Liver (tissue), 3 donors: Measurements from ENCODE around the gene TEX55.

Experiments used
- EGR1 ChIP-seq, 2 donors: IDR thresholded peaks; 2 replicates each; pipeline ENCODE4 v1.6.1; 2016 to 2018; ENCODE audit warnings: antibody characterized with exemption in 2 of 2, low read depth in 2 of 2
- GABPA ChIP-seq, 2 donors: IDR thresholded peaks in 1 of 2; conservative IDR thresholded peaks in 1 of 2; 2 replicates each; pipeline ENCODE4 v1.6.1; 2016; ENCODE audit warnings: antibody characterized with exemption in 2 of 2, mild to moderate bottlenecking in 1 of 2, moderate library complexity in 1 of 2
- HNF4A ChIP-seq, 2 donors: conservative IDR thresholded peaks; 2 replicates each; pipeline ENCODE4 v1.6.1; 2016; ENCODE audit warnings: antibody characterized with exemption in 2 of 2, mild to moderate bottlenecking in 2 of 2
- JUND ChIP-seq, 2 donors: IDR thresholded peaks; 2 replicates each; pipeline ENCODE4 v1.6.1; 2016; ENCODE audit warnings: antibody characterized with exemption in 2 of 2
- MAX ChIP-seq: IDR thresholded peaks from 2 replicates; pipeline ENCODE4 v1.6.1; 2016; ENCODE audit warnings: antibody characterized with exemption
- NR2F2 ChIP-seq: IDR thresholded peaks from 2 replicates; pipeline ENCODE4 v1.6.1; 2016; ENCODE audit warnings: antibody characterized with exemption
- RAD21 ChIP-seq, 2 donors: IDR thresholded peaks; 2 replicates each; pipeline ENCODE4 v1.6.1; 2016; ENCODE audit warnings: antibody characterized with exemption in 2 of 2, mild to moderate bottlenecking in 2 of 2
- RXRA ChIP-seq, 2 donors: IDR thresholded peaks; 2 replicates each; pipeline ENCODE4 v1.6.1; 2017 to 2018; ENCODE audit warnings: antibody characterized with exemption in 2 of 2, mild to moderate bottlenecking in 1 of 2
- TAF1 ChIP-seq: conservative IDR thresholded peaks from 2 replicates; pipeline ENCODE4 v1.6.1; 2016; ENCODE audit warnings: antibody characterized with exemption, mild to moderate bottlenecking
- YY1 ChIP-seq: IDR thresholded peaks from 2 replicates; pipeline ENCODE4 v1.6.1; 2016; ENCODE audit warnings: antibody characterized with exemption, mild to moderate bottlenecking
- TF ChIP-seq, protein P1 (sequence below): fragments of 150-350 bp; IDR thresholded peaks from 2 replicates; pipeline ENCODE4 v1.5.1; 2017; ENCODE audit warnings: improper control_type of control experiment, low read depth, low read length; ENCODE audit not compliant: missing input control
- TF ChIP-seq, protein P2 (sequence below): IDR thresholded peaks from 2 replicates; pipeline ENCODE4 v1.6.1; 2016; ENCODE audit warnings: antibody characterized with exemption, mild to moderate bottlenecking
- TF ChIP-seq, protein P3 (sequence below): IDR thresholded peaks from 2 replicates; pipeline ENCODE4 v1.6.1; 2016; ENCODE audit warnings: antibody characterized with exemption
- TF ChIP-seq, protein P4 (sequence below): IDR thresholded peaks from 2 replicates; pipeline ENCODE4 v1.6.1; 2016; ENCODE audit warnings: antibody characterized with exemption
- donor health status: healthy.
- donor health status: healthy.

- TF ChIP-seq, protein P1, sequence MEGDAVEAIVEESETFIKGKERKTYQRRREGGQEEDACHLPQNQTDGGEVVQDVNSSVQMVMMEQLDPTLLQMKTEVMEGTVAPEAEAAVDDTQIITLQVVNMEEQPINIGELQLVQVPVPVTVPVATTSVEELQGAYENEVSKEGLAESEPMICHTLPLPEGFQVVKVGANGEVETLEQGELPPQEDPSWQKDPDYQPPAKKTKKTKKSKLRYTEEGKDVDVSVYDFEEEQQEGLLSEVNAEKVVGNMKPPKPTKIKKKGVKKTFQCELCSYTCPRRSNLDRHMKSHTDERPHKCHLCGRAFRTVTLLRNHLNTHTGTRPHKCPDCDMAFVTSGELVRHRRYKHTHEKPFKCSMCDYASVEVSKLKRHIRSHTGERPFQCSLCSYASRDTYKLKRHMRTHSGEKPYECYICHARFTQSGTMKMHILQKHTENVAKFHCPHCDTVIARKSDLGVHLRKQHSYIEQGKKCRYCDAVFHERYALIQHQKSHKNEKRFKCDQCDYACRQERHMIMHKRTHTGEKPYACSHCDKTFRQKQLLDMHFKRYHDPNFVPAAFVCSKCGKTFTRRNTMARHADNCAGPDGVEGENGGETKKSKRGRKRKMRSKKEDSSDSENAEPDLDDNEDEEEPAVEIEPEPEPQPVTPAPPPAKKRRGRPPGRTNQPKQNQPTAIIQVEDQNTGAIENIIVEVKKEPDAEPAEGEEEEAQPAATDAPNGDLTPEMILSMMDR: no peak
- no peak for TF ChIP-seq TAF1
- no peak for TF ChIP-seq YY1
- TF ChIP-seq MAX: no peak
- TF ChIP-seq EGR1 (IDR thresholded peaks at IDR 0.05; ENCODE audit: low read depth in 2 of 2): no peak
- TF ChIP-seq, protein P2, sequence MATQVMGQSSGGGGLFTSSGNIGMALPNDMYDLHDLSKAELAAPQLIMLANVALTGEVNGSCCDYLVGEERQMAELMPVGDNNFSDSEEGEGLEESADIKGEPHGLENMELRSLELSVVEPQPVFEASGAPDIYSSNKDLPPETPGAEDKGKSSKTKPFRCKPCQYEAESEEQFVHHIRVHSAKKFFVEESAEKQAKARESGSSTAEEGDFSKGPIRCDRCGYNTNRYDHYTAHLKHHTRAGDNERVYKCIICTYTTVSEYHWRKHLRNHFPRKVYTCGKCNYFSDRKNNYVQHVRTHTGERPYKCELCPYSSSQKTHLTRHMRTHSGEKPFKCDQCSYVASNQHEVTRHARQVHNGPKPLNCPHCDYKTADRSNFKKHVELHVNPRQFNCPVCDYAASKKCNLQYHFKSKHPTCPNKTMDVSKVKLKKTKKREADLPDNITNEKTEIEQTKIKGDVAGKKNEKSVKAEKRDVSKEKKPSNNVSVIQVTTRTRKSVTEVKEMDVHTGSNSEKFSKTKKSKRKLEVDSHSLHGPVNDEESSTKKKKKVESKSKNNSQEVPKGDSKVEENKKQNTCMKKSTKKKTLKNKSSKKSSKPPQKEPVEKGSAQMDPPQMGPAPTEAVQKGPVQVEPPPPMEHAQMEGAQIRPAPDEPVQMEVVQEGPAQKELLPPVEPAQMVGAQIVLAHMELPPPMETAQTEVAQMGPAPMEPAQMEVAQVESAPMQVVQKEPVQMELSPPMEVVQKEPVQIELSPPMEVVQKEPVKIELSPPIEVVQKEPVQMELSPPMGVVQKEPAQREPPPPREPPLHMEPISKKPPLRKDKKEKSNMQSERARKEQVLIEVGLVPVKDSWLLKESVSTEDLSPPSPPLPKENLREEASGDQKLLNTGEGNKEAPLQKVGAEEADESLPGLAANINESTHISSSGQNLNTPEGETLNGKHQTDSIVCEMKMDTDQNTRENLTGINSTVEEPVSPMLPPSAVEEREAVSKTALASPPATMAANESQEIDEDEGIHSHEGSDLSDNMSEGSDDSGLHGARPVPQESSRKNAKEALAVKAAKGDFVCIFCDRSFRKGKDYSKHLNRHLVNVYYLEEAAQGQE: no peak
- no peak for TF ChIP-seq RAD21 (IDR thresholded peaks at IDR 0.05)
- TF ChIP-seq HNF4A (conservative IDR thresholded peaks at IDR 0.05): no peak
- TF ChIP-seq, protein P3, sequence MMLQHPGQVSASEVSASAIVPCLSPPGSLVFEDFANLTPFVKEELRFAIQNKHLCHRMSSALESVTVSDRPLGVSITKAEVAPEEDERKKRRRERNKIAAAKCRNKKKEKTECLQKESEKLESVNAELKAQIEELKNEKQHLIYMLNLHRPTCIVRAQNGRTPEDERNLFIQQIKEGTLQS: no peak
- no peak for TF ChIP-seq JUND (IDR thresholded peaks at IDR 0.05)
- TF ChIP-seq NR2F2: no peak
- TF ChIP-seq GABPA (IDR thresholded peaks at IDR 0.05 in 1 of 2, conservative IDR thresholded peaks at IDR 0.05 in 1 of 2): no peak
- TF ChIP-seq, protein P4, sequence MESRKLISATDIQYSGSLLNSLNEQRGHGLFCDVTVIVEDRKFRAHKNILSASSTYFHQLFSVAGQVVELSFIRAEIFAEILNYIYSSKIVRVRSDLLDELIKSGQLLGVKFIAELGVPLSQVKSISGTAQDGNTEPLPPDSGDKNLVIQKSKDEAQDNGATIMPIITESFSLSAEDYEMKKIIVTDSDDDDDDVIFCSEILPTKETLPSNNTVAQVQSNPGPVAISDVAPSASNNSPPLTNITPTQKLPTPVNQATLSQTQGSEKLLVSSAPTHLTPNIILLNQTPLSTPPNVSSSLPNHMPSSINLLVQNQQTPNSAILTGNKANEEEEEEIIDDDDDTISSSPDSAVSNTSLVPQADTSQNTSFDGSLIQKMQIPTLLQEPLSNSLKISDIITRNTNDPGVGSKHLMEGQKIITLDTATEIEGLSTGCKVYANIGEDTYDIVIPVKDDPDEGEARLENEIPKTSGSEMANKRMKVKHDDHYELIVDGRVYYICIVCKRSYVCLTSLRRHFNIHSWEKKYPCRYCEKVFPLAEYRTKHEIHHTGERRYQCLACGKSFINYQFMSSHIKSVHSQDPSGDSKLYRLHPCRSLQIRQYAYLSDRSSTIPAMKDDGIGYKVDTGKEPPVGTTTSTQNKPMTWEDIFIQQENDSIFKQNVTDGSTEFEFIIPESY: no peak
- TF ChIP-seq RXRA (IDR thresholded peaks at IDR 0.05): no peak
These were observed 15.3 kb downstream of the TEX55 start for GRCh38 chr3:119161240-119161639.
